Gastrocnemius medialis (tissue), 4 donors: Measurements from ENCODE around the gene CERKL. TPM values are rescaled to one million over a fixed set of nuclear protein-coding genes. Genes with fewer than 3 reads are reported as not detected.

Experiments used
- ATAC-seq, 2 donors: fragments of 150-250 bp; one replicate each; pipeline ENCODE4 v1.9.1; 2016
- DNase-seq, 2 donors: peaks; one replicate each; pipeline ENCODE4 v3.0.0-alpha.2; 2019
- H3K27ac ChIP-seq, 4 donors: fragments of 200-600 bp; sonication (generic); 1 replicate in 1 of 4; 2 replicates in 3 of 4; pipeline ENCODE4 v1.5.1; 2016 to 2018; ENCODE audit warnings: mild to moderate bottlenecking in 2 of 4, moderate library complexity in 1 of 4
- H3K27me3 ChIP-seq, 3 donors: fragments of 200-600 bp; sonication (generic) in 2 of 3; 1 replicate in 1 of 3; 2 replicates in 2 of 3; pipeline versions ENCODE4 v1.5.1 to v1.6.0; 2016 to 2019; ENCODE audit warnings: mild to moderate bottlenecking in 1 of 3, moderate library complexity in 1 of 3
- H3K36me3 ChIP-seq, 2 donors: fragments of 200-600 bp; sonication (generic) in 1 of 2; one replicate each; pipeline ENCODE4 v1.5.1; 2017 to 2018
- H3K4me1 ChIP-seq, 2 donors: fragments of 200-600 bp; sonication (generic) in 1 of 2; one replicate each; pipeline ENCODE4 v1.5.1; 2016 to 2017; ENCODE audit warnings: mild to moderate bottlenecking in 2 of 2
- H3K4me3 ChIP-seq, 4 donors: fragments of 200-600 bp; sonication (generic) in 3 of 4; 1 replicate in 1 of 4; 2 replicates in 3 of 4; pipeline ENCODE4 v1.5.1; 2016 to 2019; ENCODE audit warnings: mild to moderate bottlenecking in 2 of 4
- H3K9me3 ChIP-seq, 3 donors: fragments of 200-600 bp; sonication (generic) in 2 of 3; 1 replicate in 1 of 3; 2 replicates in 2 of 3; pipeline ENCODE4 v1.5.1; 2016 to 2019
- POLR2A ChIP-seq, 2 donors: fragments of 450-650 bp; IDR thresholded peaks; one replicate each; pipeline ENCODE4 v1.6.1; 2017; ENCODE audit warnings: antibody characterized with exemption in 2 of 2, mild to moderate bottlenecking in 2 of 2, moderate library complexity in 2 of 2
- in situ Hi-C, 4 donors: fragments of 200-750 bp; cut with MboI; loops; one replicate each; pipeline versions ENCODE4 v1.15.0 to v1.8.0; 2017; ENCODE audit warnings: low sequenced_read_pairs in 4 of 4
- intact Hi-C: fragments of 100-400 bp; cut with DNase I; formaldehyde crosslinking; loops from one replicate; pipeline ENCODE4 v1.15.1; 2023; ENCODE audit warnings: low total_unique reads
- total RNA-seq, 4 donors: library from RNA; depleted of rRNA; stranded (reverse); fragments of >200 nt; gene quantifications; one replicate each; pipeline versions ENCODE4 v1.1.0 to v1.2.3, GENCODE V29; 2016
- TF ChIP-seq, protein P1 (sequence below), 5 experiments: fragments of 450-650 bp in 3 of 5; fragments of 200-600 bp in 2 of 5; sonication (generic) in 2 of 5; IDR thresholded peaks in 4 of 5; conservative IDR thresholded peaks in 1 of 5; 1 replicate in 4 of 5; 2 replicates in 1 of 5; pipeline ENCODE4 v1.5.1; 2016 to 2019; ENCODE audit warnings: antibody characterized with exemption in 5 of 5, mild to moderate bottlenecking in 3 of 5, moderate library complexity in 3 of 5

Gene CERKL
- total RNA-seq, 4 donors from 2014 or later, result 0.07 TPM; not detected in 3

DNA sequence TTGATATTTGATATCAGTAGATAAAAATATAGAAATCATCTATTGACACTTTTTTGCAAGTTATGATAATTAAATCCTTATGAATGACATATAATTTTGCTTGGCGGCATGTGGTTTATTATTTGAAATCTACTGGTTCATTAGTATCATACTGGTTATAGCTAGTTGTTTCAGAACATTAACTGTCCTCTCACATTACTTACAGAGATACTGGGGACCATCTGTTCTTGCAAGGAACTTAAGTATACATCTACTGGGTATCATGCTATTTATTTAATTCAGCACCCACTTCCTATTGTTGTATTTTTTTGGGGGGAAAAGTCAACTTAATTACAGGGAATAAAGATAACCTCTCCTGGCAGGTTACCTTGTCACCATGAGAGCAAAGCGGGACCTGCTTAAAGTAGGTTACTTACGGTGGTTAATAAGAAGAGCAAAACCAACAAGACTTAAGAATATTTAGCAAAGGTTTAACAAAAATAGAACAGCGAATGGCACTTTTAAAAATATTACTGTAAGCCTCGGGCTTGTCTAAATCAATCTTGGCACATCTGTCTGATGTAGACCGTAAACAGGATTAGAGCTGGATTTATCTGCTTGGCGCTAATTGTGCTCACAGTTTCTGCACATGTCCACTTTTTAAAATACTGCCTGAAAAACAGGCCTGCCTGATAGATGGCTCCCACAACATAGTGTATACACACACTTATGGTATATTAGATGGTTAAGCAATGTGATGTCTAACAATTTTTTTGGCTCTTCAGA lies 41.8 kb downstream of the CERKL start:
- in situ Hi-C loops (no loop called here), intact Hi-C loops (no loop called here)
- Histone ChIP-seq H3K4me1 (no peaks in the 10 kb centered on the region), H3K9me3 (no peaks in the 10 kb centered on the region), H3K27me3 (no peaks in the 10 kb centered on the region), H3K27ac (no peak overlapping the region), H3K4me3 (no peak overlapping the region), H3K36me3 (no peaks in the 10 kb centered on the region)
- no peak for TF ChIP-seq POLR2A (IDR thresholded peaks at IDR 0.05)
- TF ChIP-seq, protein P1, sequence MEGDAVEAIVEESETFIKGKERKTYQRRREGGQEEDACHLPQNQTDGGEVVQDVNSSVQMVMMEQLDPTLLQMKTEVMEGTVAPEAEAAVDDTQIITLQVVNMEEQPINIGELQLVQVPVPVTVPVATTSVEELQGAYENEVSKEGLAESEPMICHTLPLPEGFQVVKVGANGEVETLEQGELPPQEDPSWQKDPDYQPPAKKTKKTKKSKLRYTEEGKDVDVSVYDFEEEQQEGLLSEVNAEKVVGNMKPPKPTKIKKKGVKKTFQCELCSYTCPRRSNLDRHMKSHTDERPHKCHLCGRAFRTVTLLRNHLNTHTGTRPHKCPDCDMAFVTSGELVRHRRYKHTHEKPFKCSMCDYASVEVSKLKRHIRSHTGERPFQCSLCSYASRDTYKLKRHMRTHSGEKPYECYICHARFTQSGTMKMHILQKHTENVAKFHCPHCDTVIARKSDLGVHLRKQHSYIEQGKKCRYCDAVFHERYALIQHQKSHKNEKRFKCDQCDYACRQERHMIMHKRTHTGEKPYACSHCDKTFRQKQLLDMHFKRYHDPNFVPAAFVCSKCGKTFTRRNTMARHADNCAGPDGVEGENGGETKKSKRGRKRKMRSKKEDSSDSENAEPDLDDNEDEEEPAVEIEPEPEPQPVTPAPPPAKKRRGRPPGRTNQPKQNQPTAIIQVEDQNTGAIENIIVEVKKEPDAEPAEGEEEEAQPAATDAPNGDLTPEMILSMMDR (IDR thresholded peaks at IDR 0.05 in 4 of 5, conservative IDR thresholded peaks at IDR 0.05 in 1 of 5), result no peak
- no peak for ATAC-seq
- no peak for DNase-seq

DNA sequence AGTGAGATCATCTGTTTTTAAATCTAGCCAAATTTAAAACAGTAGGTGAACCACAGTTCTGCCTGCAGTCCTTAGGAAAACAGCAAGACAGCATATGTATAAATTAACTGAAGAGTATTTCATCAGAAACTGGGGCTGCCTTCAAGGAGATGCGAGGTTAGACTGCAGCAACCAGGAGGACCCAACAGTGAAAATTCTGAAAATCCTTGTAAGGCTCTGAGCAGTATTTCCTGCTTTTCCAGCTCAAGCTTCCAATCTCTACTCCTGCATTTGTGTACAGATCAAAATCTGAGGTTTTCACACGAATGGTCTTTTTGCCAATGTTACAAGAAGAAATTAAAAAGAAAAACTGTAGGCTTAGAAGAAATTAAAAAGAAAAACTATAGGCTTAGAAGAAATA lies 43.7 kb downstream of the CERKL start:
- TF ChIP-seq, protein P1 (IDR thresholded peaks at IDR 0.05 in 4 of 5, conservative IDR thresholded peaks at IDR 0.05 in 1 of 5), result no peak
- no peak for TF ChIP-seq POLR2A (IDR thresholded peaks at IDR 0.05)
- DNase-seq, result no peak
- intact Hi-C loops, result no loop called here
- no peaks in the 10 kb centered on the region for H3K36me3 ChIP-seq
- no peaks in the 10 kb centered on the region for H3K4me1 ChIP-seq
- H3K9me3 ChIP-seq, result no peaks in the 10 kb centered on the region
- no peak overlapping the region for H3K27ac ChIP-seq
- no peak for ATAC-seq
- no peaks in the 10 kb centered on the region for H3K27me3 ChIP-seq
- H3K4me3 ChIP-seq, result no peak overlapping the region
- in situ Hi-C loops, result no loop called here

DNA sequence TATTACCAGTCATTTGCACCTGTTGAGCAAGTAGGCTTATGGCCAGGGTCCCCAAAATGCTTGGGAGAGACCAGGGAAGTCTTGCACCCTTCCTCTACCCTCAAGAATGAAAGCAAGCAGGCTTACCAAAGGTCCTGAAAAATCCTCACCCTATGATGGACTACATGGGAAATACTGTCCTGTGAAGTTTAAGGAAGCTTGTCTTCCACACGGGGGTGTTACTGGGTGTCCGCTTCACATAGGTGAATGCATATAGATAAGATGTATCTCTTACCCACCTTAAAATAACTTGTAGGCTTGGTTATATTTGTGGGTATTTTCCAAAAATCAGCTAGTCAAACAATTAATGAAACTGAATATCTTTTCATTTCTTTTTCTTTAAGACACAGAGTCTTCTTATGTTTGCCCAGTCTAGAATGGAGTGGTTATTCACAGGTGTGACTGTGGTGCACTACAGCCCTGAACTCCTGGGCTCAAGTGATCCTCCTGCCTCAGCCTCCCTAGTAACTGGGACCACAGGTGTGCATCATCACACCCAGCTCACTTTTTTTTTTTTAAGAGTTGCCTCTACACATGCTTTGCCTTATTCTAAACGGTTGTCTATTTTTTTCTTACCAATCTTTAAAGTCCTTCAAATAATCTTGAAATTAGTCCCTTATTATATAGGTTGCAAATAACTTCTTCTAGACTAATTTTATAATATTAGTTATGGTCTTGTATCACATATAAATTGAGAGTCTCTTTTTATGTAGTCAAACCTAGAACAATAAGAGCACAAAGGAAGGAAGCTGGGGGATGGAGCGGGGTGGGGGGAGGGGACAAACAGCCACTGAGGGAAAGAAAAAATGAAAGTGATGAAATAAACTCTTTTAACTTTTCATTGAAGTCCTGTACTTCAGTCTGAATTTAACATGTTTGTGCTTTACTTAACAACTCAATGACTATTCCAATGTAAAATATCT lies 49.0 kb downstream of the CERKL start:
- H3K4me1 ChIP-seq, result no peaks in the 10 kb centered on the region
- ATAC-seq (no peak), DNase-seq (no peak)
- no peak overlapping the region for H3K27ac ChIP-seq
- H3K4me3 ChIP-seq, result no peak overlapping the region
- H3K27me3 ChIP-seq, result no peaks in the 10 kb centered on the region
- H3K36me3 ChIP-seq, result no peaks in the 10 kb centered on the region
- TF ChIP-seq, protein P1 (IDR thresholded peaks at IDR 0.05 in 4 of 5, conservative IDR thresholded peaks at IDR 0.05 in 1 of 5), result no peak
- TF ChIP-seq POLR2A (IDR thresholded peaks at IDR 0.05), result no peak
- H3K9me3 ChIP-seq, result no peaks in the 10 kb centered on the region
- in situ Hi-C loops (no loop called here), intact Hi-C loops (no loop called here)

DNA sequence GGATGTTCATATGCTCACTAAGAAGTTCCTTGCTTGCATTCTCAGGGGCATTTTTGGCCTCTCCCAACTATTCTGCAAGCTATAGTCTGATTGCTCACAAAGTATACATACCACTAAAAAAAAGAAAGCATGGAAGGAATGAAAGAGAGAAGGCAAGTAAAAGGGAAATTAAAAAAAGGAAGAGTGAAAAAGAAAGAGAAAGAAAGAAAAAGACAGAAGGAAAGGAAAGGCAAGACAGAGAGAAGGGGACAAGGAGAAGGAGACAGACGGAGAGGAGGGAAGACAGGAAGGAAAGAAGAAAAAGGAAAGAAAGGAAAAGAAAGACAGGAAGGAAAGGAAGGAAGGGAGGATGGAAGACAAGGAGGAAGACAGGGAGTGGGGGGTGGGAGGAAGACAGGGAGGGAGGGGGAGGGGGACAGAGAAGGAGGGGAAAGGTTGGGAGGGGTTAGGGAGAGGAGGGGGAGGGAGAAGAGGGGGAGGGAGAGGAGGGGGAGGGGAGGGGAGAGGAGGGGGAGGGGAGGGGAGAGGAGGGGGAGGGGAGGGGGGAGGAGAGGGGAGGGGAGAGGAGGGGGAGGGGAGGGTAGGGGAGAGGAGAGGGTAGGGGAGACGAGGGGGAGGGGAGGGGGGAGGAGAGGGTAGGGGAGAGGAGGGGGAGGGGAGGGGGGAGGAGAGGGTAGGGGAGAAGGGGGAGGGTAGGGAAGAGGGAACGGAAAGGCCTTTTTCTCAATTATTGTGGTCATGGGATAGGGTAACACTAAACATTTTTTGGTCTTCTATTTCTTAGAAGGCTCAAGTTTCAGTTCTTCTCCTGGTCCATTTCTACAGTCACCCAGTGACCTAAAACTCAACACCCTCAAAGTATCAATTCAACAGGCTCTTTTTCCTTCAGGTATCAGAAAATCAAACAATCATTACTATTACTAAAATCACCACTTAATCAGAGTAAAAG lies 50.7 kb downstream of the CERKL start:
- no peaks in the 10 kb centered on the region for H3K9me3 ChIP-seq
- no peak overlapping the region for H3K4me3 ChIP-seq
- no peak for DNase-seq
- in situ Hi-C loops (no loop called here), intact Hi-C loops (no loop called here)
- no peaks in the 10 kb centered on the region for H3K36me3 ChIP-seq
- H3K4me1 ChIP-seq, result no peaks in the 10 kb centered on the region
- no peak for ATAC-seq
- H3K27ac ChIP-seq, result no peak overlapping the region
- TF ChIP-seq, protein P1 (IDR thresholded peaks at IDR 0.05 in 4 of 5, conservative IDR thresholded peaks at IDR 0.05 in 1 of 5), result no peak
- H3K27me3 ChIP-seq, result no peaks in the 10 kb centered on the region
